Measurements from ENCODE around the gene POLR3C.
"Not testable (repeated sequence)": the region's sequence is repeated elsewhere in the genome, so short reads cannot be mapped to it uniquely, and the experiment has no call there.

POLR3C gene

GRCh38 chr1:145822779-145823331 is 1.1 kb upstream of the POLR3C start:
- not testable (repeated sequence) for DNase-seq (ENCODE audit: low spot score)

DNA sequence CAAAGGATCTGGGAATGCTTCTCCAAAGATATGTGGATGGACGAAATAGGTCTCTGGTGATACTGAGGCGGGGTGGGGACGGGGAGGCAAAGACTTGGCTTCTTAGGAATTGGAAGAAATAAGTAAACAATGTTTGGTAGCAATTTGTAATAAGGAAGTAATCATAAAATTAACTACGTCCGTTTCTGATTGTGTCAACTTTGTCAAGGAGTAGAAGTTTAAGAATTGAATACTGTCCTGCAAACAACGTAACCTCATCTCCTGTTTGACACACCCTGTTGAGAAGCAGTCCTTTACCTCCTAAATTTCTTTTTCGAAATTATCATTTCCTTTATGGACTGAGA is 471 bp downstream of the POLR3C start:
- DNase-seq (ENCODE audit: low spot score): no peak

GRCh38 chr1:145826030-145826429 is 2.0 kb downstream of the POLR3C start:
- DNase-seq (ENCODE audit: low spot score): no peak

DNA sequence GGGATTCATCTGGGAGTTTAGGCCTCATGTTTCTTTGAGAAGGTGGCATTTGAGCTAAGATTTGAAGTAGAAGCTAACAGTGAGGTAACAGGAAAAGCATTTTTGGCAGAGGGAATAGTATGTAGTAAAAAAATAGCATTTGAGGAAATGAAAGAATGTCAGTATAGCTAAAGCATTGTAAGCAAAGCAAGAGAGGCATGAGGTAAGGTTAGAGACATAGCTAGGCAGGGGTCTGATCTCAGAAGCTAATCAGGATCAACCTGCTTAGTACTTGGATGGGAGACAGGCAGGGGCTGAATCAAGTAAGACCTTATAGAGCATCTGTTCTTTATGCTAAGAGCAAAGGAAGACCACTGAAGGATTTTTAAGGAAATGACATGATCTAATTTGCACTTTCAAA is 4.0 kb downstream of the POLR3C start:
- no peak for DNase-seq (ENCODE audit: low spot score)

DNA sequence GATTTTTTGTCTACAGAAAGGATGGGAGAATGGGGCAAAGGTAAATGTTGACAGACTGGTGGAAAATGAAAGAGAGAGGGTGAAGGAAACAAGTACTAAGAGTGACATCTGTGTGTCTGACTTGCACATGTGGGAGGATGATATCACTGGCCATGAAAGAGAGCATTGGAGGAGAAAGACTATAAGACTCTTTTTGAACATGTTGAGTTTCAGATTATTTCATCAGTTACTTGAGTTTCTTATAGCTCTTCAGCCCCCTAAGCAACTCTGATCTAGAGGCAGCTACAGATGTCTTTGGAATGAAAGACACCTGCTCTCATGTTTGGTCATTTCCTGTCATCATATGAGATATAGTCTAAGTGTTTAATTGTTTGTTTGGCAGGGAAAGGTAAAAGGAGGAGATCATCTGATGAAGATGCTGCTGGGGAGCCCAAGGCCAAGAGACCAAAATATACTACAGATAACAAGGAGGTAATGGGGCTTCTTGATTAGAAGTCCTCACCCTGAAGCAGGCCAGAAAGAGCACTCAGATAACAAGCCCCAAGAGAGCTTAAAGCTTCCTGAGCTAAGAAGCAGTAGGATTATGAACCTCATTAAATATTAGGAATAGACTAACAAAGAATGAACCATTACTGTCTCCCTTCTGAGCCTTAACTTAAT is 4.5 kb downstream of the POLR3C start:
- no peak for DNase-seq (ENCODE audit: low spot score)

DNA sequence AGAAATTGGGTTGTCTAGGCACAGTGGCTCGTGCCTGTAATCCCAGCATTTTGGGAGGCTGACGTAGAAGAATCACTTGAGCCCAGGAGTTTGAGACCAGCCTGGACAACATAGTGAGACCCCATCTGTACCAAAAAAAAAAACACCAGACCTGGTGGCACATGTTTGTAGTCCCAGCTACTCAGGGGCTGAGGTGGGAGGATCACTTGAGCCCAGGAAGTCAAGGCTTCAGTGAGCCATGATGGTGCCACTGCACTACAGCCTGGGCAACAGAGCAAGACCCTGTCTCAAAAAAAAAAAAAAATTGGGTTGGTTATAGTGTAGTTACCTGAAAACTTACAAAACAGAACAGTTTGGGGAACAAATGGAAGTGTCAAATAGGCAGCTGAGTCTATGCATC is 6.8 kb downstream of the POLR3C start:
- DNase-seq (ENCODE audit: low spot score): not testable (repeated sequence)

- no peak for DNase-seq (ENCODE audit: low spot score)
These were observed 13.7 kb downstream of the POLR3C start for GRCh38 chr1:145837656-145838055.

DNA sequence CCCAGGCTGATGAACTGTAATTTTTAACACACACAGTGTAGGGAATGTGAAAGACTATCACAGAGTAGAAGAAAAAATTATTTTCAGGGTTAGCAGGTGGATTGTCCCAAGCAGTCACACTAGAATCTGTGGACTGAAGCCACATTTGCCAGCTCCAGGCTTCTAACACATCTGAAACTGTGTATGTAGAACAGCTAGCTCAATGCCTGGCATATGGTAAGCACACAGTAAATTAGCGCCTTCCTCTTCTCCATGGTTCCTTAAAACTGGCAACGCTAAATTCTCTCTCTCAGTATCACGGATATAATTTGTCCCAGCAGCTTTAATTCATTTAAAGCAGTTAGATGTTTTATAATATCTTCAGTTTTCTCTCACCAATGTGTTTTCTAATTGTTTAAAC is 19.0 kb downstream of the POLR3C start:
- no peak for DNase-seq (ENCODE audit: low spot score)

DNA sequence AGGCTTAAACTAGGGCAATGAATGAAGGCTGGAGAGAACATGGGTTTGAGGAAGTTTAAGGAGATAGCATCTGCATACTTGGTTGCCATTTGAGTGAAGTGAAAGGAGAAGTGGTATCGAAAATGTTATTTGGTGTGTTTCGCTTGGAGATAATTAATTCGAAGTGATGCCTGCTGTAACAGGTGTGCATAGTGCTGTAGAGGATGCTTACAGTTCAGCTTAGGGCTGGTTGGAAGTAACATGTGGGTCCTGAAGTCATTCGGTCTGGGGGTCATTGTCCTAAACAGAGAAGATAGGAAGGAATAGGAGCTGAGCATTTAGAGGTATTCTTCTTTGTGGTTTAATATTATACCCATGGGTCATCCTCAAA is 21.1 kb downstream of the POLR3C start:
- DNase-seq (ENCODE audit: low spot score): no peak

DNA sequence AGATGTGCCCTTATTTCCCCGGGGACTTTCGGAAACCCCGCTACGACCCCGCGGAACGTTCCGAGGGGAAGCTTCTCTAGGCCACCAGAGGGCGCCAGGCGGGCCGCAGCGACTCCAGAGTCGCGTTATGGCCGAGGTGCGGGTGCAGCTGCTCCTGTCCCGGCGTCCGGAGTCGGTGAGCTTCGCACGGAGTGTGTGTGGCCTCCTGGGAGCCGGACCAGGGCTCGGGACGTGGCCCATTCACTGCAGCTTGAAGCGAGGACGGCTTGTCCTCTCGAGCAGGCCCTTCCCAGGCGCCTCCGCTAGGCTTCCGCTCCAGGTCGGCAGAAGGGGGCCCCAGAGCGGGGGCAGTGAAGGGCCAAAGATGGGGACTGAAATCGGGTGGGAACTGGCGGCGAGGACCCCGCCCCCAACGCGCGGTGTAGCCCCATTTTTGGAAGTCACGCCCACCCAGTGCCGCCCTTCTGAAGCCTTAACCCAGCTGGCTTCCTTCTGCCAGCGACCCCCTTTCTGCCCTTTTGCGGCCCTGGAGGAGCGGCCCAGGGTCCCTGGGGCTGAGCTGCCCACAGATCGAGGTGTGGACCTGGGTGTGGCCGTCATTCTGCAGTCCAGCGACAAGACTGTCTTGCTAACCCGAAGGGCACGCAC is 21.6 kb downstream of the POLR3C start, which contains the start of gene NUDT17:
Gene NUDT17, plus strand, starts transcription at position 117 of the 648 bp plus-strand sequence. Its CDS starts 11 bp downstream, at position 128.
- peak; percentile 90 for DNase-seq (ENCODE audit: low spot score)

- peak; percentile 57 for DNase-seq (ENCODE audit: low spot score)
These were observed 22.2 kb downstream of the POLR3C start for GRCh38 chr1:145846201-145846612.

DNA sequence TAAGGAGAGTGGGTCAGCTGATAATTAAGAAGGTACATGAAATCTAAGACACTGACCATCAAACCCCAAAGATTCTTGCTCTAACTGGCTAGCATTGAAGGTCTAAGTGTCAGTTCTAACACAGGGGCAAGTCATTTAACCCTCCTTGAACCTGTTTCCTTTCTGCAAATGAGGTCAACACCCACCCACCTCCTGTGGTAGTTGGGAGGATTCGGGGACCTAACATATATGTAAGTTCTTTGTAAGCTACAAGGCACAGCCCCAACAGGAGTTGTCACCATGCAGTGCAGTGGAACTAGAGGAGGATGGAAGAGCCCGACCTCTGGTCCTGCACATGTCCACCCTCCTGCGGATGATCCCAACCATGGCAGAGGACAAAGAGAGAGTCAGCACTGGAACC is 23.8 kb downstream of the POLR3C start:
- DNase-seq (ENCODE audit: low spot score): no peak

DNA sequence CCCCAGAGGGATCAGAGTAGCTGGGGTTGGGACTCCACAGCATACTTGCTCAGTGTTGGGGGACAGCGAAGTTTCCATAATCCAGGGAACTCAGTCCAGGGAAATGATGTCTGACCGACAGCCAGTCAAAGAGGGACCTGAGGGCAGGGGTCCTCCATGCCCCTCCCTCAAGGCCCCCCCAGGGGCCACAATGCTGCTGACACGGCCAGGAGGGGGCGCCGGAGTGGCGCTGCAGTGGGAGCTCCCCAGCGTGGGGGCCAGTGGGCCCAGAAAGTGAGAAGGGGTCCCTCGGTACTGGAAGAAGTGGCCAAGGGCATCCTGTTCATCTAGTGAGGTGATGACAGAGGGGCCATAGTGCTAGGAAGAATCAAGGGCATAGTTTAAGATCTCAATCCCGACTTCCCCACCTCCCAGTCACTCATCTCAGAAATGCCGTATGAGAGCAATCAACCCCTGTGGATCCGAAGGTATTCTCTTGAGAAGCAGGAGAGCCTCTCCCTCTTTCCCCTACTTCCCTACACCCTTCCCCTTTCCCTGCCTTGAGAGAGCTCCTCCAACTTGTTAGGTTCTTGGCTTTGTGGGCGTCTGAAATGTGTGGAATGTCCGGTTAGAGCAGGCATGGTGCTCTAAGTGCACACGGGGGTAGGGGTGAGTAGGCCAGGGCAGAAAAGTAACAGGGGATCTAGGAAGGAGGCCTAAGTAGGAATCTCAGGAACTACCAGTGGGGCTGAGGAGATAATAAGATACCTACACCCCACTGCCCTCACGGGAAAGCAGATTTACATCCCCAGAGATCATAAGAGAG is 25.6 kb downstream of the POLR3C start:
- peak; percentile 63 for DNase-seq (ENCODE audit: low spot score)

DNA sequence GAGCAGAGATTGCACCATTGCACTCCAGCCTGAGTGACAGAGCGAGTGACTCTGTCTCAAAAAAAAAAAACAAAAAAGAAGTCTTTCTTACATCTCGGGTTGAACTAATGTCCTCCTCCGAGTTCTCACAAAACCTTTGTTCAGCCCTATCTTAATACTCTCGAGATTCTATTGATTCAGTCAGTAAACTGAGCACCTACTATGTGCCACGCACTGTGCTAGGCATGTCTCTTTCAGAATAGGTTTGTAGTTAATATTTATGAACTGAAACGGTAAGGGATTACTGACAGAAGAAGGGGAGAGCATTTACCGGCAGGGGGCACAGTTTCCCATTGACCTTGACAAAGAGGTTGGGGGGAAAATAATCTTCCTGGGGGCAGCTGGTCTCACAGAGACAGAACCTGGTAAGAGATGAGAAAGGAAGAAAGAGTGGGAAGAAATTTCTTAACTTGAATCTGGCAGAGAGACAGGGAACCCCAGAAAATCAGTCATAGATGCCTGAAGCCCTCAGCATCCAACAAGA is 31.5 kb downstream of the POLR3C start:
- DNase-seq (ENCODE audit: low spot score): no peak

DNA sequence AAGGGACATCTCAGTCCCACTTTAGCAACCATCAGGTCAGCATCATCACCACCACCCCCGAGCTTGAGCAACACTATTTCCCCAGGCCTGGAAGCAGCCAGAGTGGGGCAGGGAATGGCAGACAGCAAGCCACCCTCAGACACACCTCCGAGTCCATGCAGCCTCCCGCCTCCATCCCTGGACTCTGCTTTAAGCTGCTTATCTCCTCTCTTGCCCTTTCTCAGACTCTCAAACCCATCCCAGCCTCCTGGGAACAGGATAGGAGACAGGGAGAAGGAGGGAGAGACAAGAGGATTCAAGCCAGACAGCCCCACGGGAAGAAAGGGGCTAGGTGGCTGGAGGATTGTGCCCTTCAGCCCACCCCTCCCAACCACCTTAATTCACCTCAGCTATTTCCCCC is 33.2 kb downstream of the POLR3C start:
- no peak for DNase-seq (ENCODE audit: low spot score)

DNA sequence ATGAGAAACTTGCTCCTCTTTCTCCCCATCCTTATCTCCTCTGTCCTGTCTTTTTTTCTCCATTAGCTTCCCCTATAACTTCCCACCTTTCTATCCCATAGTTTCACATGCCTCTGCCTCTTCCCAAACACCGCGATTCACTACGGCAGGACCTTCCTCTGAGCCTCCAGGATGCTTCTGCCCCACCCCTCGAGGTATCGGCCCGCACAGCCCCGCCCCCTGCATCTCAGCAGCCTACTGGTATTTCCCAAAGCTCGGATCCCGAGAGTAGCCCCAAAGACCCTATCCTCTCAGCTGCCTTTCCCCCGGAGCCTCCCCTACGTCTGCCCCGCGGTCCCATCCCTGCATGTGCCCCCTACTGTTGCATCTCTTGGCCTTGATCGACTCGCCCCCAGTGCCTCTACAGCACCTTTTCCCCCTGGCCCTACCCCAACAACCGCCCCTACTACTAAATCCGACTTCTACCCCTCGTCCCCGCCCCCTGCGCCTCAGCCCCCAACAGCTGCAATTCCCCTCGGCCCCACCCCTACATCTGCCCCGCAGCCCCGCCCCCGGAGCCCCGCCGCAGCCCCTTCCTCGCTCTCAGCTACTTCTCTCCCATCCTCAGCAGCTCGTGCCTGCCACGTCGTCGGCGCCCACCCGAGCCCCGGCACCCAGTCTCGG is 34.4 kb downstream of the POLR3C start:
- peak; percentile 64 for DNase-seq (ENCODE audit: low spot score)

GRCh38 chr1:145858901-145859490 is 35.0 kb downstream of the POLR3C start, which contains the start of gene PIAS3:
TSS of gene PIAS3 (minus strand) at chr1:145859081. CDS start at chr1:145858990, 91 bp downstream.
- DNase-seq (ENCODE audit: low spot score): peak; percentile 97

GRCh38 chr1:145859491-145860023 is 35.6 kb downstream of the POLR3C start:
- peak; percentile 97 for DNase-seq (ENCODE audit: low spot score)

GRCh38 chr1:145863282-145864018 is 39.5 kb downstream of the POLR3C start:
- no peak for DNase-seq (ENCODE audit: low spot score)

DNA sequence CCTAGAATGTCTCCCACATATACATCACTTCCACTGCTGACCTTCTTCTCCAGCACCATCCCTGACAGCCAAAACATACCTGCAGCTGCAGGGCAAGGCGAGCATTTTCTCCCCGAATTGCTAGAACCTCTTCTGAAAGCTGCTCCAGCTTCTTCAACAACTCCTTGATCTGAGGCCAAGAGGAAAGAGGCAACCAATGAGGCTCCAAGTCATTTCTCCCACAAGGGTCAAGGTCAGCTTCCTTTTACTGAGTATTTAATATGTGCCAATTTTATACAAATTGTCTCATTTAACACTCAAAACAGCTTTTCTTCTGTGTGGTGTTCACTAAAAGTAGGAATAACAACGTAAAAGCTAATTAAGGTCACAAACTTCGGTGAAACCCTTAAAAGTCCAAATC is 44.2 kb downstream of the POLR3C start:
- DNase-seq (ENCODE audit: low spot score): no peak
